HG03045 (cell line): ENCODE results near the gene CTXND1.

Experiments
- ATAC-seq: cut with Tn5 transposase; IDR thresholded peaks from one replicate; pipeline ENCODE4 v1.9.1; 2021; ENCODE audit warnings: mild to moderate bottlenecking, moderate library complexity; ENCODE audit not compliant: unreplicated experiment

CTXND1 gene

GRCh38 chr15:80210611-80211573 lies 41.1 kb downstream of the CTXND1 start:
- ATAC-seq = no peak

GRCh38 chr15:80208758-80209734 lies 43.0 kb downstream of the CTXND1 start:
- ATAC-seq = no peak

GRCh38 chr15:80207887-80208286 lies 44.1 kb downstream of the CTXND1 start:
- ATAC-seq = no peak

GRCh38 chr15:80204231-80204630 lies 47.8 kb downstream of the CTXND1 start:
- ATAC-seq = no peak

DNA sequence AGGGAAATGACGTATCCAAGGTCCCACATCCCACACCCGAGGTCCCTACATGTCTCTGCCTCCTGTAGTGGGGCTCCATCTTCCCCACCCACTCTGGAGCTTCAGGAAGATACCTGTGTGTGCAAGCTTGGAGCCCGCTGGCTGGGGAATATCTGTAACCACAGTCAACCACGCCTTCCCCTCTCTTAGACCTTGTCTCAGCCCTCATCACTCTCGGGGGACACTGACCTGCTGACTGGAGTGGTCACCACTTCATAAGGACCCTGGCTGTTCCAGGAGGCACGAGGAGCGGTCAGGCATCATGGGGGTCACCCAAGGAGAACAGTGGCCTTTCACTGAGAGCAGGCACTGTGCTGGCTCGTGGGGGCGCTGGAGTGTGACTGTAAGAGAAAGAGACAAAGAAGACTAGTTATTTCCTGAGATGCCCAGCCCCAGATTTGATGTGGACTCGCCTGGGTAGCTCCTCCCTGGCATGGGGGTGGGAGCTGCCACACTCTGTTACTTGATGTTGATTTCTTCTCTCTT lies 48.6 kb downstream of the CTXND1 start:
- ATAC-seq = no peak

DNA sequence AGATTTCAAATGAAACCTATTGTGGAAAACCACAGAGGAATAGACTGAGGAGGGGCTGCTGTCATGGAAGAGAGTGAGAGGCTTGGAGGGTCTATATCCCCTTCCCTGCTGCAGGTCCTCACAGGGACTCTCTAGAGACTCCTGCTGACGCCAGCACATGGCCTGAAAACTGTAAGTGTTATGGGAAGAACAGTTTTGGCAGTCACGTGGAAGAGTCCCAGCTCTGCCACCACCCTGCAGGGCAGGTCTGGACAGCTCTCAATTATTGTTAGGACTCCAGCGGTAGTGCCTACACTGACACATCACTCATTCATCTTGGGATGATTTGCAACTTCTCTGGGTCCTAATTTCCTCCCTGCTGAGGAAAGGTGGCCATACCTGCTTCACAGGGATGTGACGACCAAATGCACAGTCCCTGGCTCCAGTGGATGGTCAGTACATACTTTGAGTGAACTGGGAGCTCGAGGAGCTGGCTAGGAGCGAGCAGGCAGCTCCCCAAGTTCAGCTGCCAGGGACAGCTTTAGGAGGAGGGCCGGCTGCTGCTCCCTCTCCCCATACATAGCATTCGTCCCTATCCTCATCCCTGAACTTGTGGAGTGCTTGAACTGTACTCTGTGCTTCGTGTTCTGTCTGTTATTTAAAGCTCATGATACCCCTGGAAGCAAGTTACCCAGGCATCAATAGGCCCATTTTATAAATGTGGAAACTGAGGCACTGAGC lies 49.2 kb downstream of the CTXND1 start:
- ATAC-seq = no peak

DNA sequence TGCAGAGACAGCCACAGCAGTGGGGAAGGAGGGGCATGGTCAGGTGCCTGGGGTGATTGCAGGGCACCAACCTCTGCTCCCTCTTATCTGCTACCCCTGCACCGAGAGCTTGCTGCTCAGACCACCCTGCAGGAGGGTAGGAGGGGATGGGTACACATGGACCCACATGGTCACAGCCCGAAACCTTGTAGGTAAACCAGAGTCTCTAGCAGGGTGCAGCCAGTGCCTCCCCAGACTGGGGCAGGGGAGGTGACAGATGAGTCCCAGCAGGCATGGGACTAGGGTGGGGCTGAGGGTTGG lies 50.0 kb downstream of the CTXND1 start:
- no peak for ATAC-seq

- ATAC-seq = no peak
Observed at GRCh38 chr15:80201256-80202015, 50.6 kb downstream of the CTXND1 start.

- ATAC-seq = no peak
Observed at GRCh38 chr15:80199869-80200268, 52.1 kb downstream of the CTXND1 start.

GRCh38 chr15:80199366-80199765 lies 52.6 kb downstream of the CTXND1 start:
- no peak for ATAC-seq

- ATAC-seq = no peak
Observed at GRCh38 chr15:80194914-80195313, 57.1 kb downstream of the CTXND1 start.

- no peak for ATAC-seq
Observed at GRCh38 chr15:80194186-80194585, 57.8 kb downstream of the CTXND1 start.

- ATAC-seq = no peak
Observed at GRCh38 chr15:80191897-80192595, 60.0 kb downstream of the CTXND1 start.

GRCh38 chr15:80191198-80191597 lies 60.8 kb downstream of the CTXND1 start:
- ATAC-seq = no peak

DNA sequence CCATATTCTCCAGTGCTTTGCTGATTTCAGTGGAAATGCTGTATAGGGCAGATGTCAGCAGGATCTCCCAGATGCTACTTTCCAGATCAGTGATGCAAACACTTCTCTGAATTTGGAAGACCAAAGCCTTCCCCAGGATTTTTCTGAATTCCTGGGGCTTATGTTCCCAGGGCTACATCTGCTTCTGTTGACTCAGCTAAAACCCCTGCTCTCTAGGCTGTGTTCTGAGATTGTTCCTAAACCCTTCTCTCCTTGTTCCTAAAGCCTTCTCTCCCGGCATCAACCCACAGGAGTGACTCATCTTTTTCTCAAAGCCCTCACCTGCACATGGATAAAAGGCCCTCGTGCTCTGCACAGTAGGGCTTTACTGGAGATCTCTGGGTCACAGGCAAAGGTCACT lies 63.8 kb downstream of the CTXND1 start:
- ATAC-seq = no peak

- no peak for ATAC-seq
Observed at GRCh38 chr15:80186597-80186996, 65.4 kb downstream of the CTXND1 start.

DNA sequence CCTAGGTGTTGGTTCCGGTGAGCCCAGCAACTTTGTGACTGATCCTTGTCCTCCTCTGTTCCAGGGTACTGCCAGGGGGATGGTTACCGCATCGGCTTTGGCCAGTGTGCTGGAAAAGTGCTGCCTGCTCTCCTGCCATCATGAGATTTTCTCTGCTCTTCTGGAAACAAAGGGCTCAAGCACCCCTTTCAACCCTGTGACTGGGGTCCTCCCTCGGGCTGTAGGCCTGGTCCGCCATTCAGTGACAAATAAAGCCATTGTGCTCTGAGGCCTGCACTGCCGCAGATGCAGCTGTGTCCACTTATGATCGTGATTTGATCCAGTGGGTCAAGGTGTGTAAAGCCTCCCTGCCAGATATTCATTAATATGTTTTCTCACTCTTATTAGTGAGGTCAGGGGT lies 65.9 kb downstream of the CTXND1 start:
- no peak for ATAC-seq

DNA sequence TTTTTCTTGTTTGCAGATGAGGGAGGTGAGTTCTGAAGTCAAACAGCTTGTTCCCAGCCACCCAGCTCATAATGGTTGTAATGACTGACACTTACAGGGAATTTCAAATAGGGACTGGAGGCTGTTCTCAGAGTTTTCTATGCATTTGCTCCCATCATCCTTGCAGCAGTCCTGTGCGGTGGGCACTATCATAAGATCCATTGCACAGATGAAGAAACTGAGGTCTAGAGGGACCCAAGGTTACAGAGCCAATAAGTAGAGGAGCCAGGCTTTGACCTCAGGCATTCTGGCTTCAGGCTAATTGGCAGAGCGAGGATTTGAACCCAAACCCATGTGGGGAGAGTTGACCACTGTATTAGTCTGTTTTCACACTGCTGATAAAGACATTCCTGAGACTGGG lies 66.9 kb downstream of the CTXND1 start:
- no peak for ATAC-seq

DNA sequence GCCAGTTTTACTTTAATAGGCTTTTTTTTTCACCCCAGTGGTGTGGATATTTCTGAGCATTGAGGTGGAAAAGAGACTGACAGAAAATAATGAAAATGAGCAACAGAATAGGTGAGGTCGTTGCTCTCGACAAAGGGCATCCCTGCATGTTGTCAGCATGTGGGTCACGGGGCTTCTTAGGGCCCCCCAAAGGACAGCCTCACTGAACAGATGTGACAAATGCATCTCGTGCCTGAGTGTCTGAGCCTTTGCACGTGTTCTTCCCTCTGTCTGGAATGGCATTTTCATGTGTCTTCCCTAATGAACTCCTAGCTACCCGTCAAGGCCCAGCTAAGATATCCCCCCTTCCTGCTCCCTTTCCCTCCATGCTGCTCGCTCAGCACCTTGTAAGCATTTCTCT lies 67.5 kb downstream of the CTXND1 start:
- ATAC-seq = no peak

- ATAC-seq = no peak
Observed at GRCh38 chr15:80183886-80184285, 68.1 kb downstream of the CTXND1 start.
